DOHH2 (cell line): ENCODE results near the gene RB1.

Source experiments
- EZH2phosphoT487 ChIP-seq: fragments of 200-600 bp; sonication (generic); IDR thresholded peaks from 2 replicates; pipeline ENCODE4 v1.6.1; 2017; ENCODE audit warnings: borderline replicate concordance, mild to moderate bottlenecking, antibody characterized with exemption, low read length, moderate library complexity, mixed read lengths
- TF ChIP-seq, protein P1 (sequence below): fragments of 200-600 bp; sonication (generic); IDR thresholded peaks from one replicate; pipeline ENCODE4 v1.5.1; 2014; ENCODE audit warnings: antibody characterized with exemption, mild to moderate bottlenecking, low read depth, low read length; ENCODE audit not compliant: poor library complexity, severe bottlenecking

GRCh38 chr13:48490241-48490640 is 186.7 kb downstream of the RB1 start:
- TF ChIP-seq, protein P1, sequence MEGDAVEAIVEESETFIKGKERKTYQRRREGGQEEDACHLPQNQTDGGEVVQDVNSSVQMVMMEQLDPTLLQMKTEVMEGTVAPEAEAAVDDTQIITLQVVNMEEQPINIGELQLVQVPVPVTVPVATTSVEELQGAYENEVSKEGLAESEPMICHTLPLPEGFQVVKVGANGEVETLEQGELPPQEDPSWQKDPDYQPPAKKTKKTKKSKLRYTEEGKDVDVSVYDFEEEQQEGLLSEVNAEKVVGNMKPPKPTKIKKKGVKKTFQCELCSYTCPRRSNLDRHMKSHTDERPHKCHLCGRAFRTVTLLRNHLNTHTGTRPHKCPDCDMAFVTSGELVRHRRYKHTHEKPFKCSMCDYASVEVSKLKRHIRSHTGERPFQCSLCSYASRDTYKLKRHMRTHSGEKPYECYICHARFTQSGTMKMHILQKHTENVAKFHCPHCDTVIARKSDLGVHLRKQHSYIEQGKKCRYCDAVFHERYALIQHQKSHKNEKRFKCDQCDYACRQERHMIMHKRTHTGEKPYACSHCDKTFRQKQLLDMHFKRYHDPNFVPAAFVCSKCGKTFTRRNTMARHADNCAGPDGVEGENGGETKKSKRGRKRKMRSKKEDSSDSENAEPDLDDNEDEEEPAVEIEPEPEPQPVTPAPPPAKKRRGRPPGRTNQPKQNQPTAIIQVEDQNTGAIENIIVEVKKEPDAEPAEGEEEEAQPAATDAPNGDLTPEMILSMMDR, result no peak
- no peak for TF ChIP-seq EZH2phosphoT487
